Testis (tissue), 3 donors: ENCODE results near the gene ZNF470. TPM values are rescaled to one million over a fixed set of nuclear protein-coding genes. Genes with fewer than 3 reads are reported as not detected.

ENCODE experiments used
- DNase-seq: peaks from one replicate; pipeline ENCODE4 v3.0.0-alpha.2; 2019
- H3K27ac ChIP-seq, 2 donors: fragments of 200-600 bp; sonication (generic); one replicate each; pipeline ENCODE4 v1.5.1; 2019
- H3K27me3 ChIP-seq: fragments of 200-600 bp; sonication (generic); one replicate; pipeline ENCODE4 v1.5.1; 2019
- H3K36me3 ChIP-seq: fragments of 200-600 bp; sonication (generic); one replicate; pipeline ENCODE4 v1.5.1; 2017; ENCODE audit warnings: low read depth; ENCODE audit errors: missing control alignments
- H3K4me1 ChIP-seq: fragments of 200-600 bp; sonication (generic); one replicate; pipeline ENCODE4 v1.5.1; 2019
- H3K4me3 ChIP-seq, 2 donors: fragments of 200-600 bp; sonication (generic); one replicate each; pipeline ENCODE4 v1.5.1; 2017 to 2019
- H3K9me3 ChIP-seq: fragments of 200-600 bp; sonication (generic); one replicate; pipeline ENCODE4 v1.5.1; 2017
- CTCF ChIP-seq, 3 experiments: fragments of 450-650 bp in 2 of 3; fragments of 200-600 bp in 1 of 3; sonication (generic) in 1 of 3; IDR thresholded peaks; one replicate each; pipeline ENCODE4 v1.5.1; 2016 to 2019; ENCODE audit warnings: antibody characterized with exemption in 3 of 3, mild to moderate bottlenecking in 2 of 3, moderate library complexity in 1 of 3
- POLR2A ChIP-seq: fragments of 450-650 bp; IDR thresholded peaks from one replicate; pipeline ENCODE4 v1.6.1; 2017; ENCODE audit warnings: antibody characterized with exemption, mild to moderate bottlenecking, moderate library complexity
- WGBS, 2 donors: methylation state at CpG; one replicate each; pipeline ENCODE4 v1.1.5; 2018; 5-methylcytosine and 5-hydroxymethylcytosine counted together
- intact Hi-C: fragments of 100-400 bp; cut with DNase I; formaldehyde crosslinking; loops from one replicate; pipeline ENCODE4 v1.15.1; 2023; ENCODE audit warnings: low total_unique reads
- polyA plus RNA-seq: library from polyadenylated mRNA; stranded (reverse); fragments of 350-450 nt; fragmentation: Illumina TruSeq; extraction: RNeasy Lipid Tissue Mini Kit (QIAGEN cat#74804); gene quantifications from one replicate; pipeline ENCODE4 v1.2.3, GENCODE V29; 2014; ENCODE audit warnings: low read depth, low replicate concordance; ENCODE audit not compliant: insufficient read depth
- total RNA-seq, 2 donors: library from RNA; depleted of rRNA; stranded (reverse); fragments of >200 nt; gene quantifications; one replicate each; pipeline ENCODE4 v1.2.3, GENCODE V29; 2016

ZNF470 gene
- total and polyA plus RNA-seq, 3 donors from 2014 or later: 4.5 to 11.0 (median 8.3) TPM

GRCh38 chr19:56566904-56567273 is 379 bp upstream of the ZNF470 start:
- intact Hi-C loops: no loop called here
- H3K4me1 ChIP-seq: peaks cover 6% of the 10 kb centered on the region
- H3K27me3 ChIP-seq: no peaks in the 10 kb centered on the region
- 0 to 1% methylated on average over 12 to 23 of the region's 23 CpGs for WGBS, 2 donors
- no peaks in the 10 kb centered on the region for H3K9me3 ChIP-seq
- peak; percentile 78 for DNase-seq
- H3K27ac ChIP-seq: peak overlapping the region; percentile 35 to 70
- peaks cover 6% of the 10 kb centered on the region for H3K36me3 ChIP-seq
- peak overlapping the region; percentile 75 to 88 for H3K4me3 ChIP-seq
- TF ChIP-seq CTCF (IDR thresholded peaks at IDR 0.05) (no peak), POLR2A (no peak)

- no peak for DNase-seq
- H3K4me1 ChIP-seq: peaks cover 6% of the 10 kb centered on the region
- no peak for TF ChIP-seq POLR2A
- TF ChIP-seq CTCF (IDR thresholded peaks at IDR 0.05): no peak
- H3K36me3 ChIP-seq: peaks cover 6% of the 10 kb centered on the region
- H3K27ac ChIP-seq: no peak overlapping the region
- H3K9me3 ChIP-seq: peaks cover 3% of the 10 kb centered on the region
- intact Hi-C loops: no loop called here
- H3K27me3 ChIP-seq: no peaks in the 10 kb centered on the region
- 48 to 70% methylated on average over 2 of the region's 2 CpGs for WGBS, 2 donors
- H3K4me3 ChIP-seq: no peak overlapping the region
Measured at GRCh38 chr19:56572589-56572988, 5.3 kb downstream of the ZNF470 start.

GRCh38 chr19:56573914-56574313 is 6.6 kb downstream of the ZNF470 start:
- Histone ChIP-seq H3K27ac (no peak overlapping the region), H3K27me3 (no peaks in the 10 kb centered on the region), H3K4me1 (no peaks in the 10 kb centered on the region), H3K36me3 (peaks cover 6% of the 10 kb centered on the region), H3K4me3 (no peak overlapping the region), H3K9me3 (peaks cover 3% of the 10 kb centered on the region)
- no peak for DNase-seq
- no peak for TF ChIP-seq CTCF (IDR thresholded peaks at IDR 0.05)
- no peak for TF ChIP-seq POLR2A
- intact Hi-C loops: no loop called here
- 97 to 100% methylated on average over 3 of the region's 3 CpGs for WGBS, 2 donors

GRCh38 chr19:56577719-56578602 is 10.7 kb downstream of the ZNF470 start:
- intact Hi-C loops: no loop called here
- H3K4me3 ChIP-seq: no peak overlapping the region
- no peaks in the 10 kb centered on the region for H3K4me1 ChIP-seq
- TF ChIP-seq POLR2A: no peak
- TF ChIP-seq CTCF (IDR thresholded peaks at IDR 0.05): no peak
- no peaks in the 10 kb centered on the region for H3K27me3 ChIP-seq
- 94 to 95% methylated on average over 11 of the region's 11 CpGs for WGBS, 2 donors
- no peak for DNase-seq
- H3K27ac ChIP-seq: no peak overlapping the region
- H3K9me3 ChIP-seq: peaks cover 3% of the 10 kb centered on the region
- H3K36me3 ChIP-seq: no peaks in the 10 kb centered on the region

- intact Hi-C loops: no loop called here
- DNase-seq: no peak
- Histone ChIP-seq H3K4me1 (peaks cover 5% of the 10 kb centered on the region), H3K27me3 (no peaks in the 10 kb centered on the region), H3K27ac (no peak overlapping the region), H3K36me3 (no peaks in the 10 kb centered on the region), H3K4me3 (peak overlapping the region in 1 of 2 donors; percentile 88), H3K9me3 (no peaks in the 10 kb centered on the region)
- no peak for TF ChIP-seq POLR2A
- TF ChIP-seq CTCF (IDR thresholded peaks at IDR 0.05): no peak
- 51 to 58% methylated on average over 4 of the region's 4 CpGs for WGBS, 2 donors
Measured at GRCh38 chr19:56594446-56594782, 27.1 kb downstream of the ZNF470 start.
